Neural cell (in vitro differentiated cells): ENCODE results near the gene OTULINL. TPM values are rescaled to one million over a fixed set of nuclear protein-coding genes. Genes with fewer than 3 reads are reported as not detected.

Experiments
- H2AFZ ChIP-seq: fragments of 200-600, 300-800 bp; sonication (generic), shearing (Covaris generic); 2 replicates; pipeline ENCODE4 v1.6.0; 2014; ENCODE audit warnings: low read depth, mild to moderate bottlenecking, antibody characterized with exemption, low read length, moderate library complexity
- H3F3A ChIP-seq: fragments of 200-600 bp; shearing (Covaris generic); 2 replicates; pipeline ENCODE4 v1.6.1; 2016; ENCODE audit warnings: mild to moderate bottlenecking, moderate library complexity, mixed read lengths, antibody characterized with exemption, low read length; ENCODE audit not compliant: insufficient read depth, poor library complexity, severe bottlenecking
- H3K27ac ChIP-seq: fragments of 200-600, 300-800 bp; sonication (generic), shearing (Covaris generic); 2 replicates; pipeline ENCODE4 v1.5.1; 2014; ENCODE audit warnings: mild to moderate bottlenecking, low read length, moderate library complexity
- H3K27me3 ChIP-seq: fragments of 300-800, 200-600 bp; sonication (generic), shearing (Covaris generic); 2 replicates; pipeline ENCODE4 v1.6.0; 2014; ENCODE audit warnings: mild to moderate bottlenecking, low read depth, low read length, moderate library complexity; ENCODE audit not compliant: insufficient read depth
- H3K36me3 ChIP-seq: fragments of 300-800, 200-600 bp; sonication (generic), shearing (Covaris generic); 2 replicates; pipeline ENCODE4 v1.5.1; 2014; ENCODE audit warnings: mild to moderate bottlenecking, antibody characterized with exemption, low read length, moderate library complexity; ENCODE audit not compliant: insufficient read depth
- H3K4me2 ChIP-seq: fragments of 300-800, 200-600 bp; sonication (generic), shearing (Covaris generic); 2 replicates; pipeline ENCODE4 v1.6.0; 2014; ENCODE audit warnings: mild to moderate bottlenecking, low read length
- H3K4me3 ChIP-seq: fragments of 300-800, 200-600 bp; sonication (generic), shearing (Covaris generic); 2 replicates; pipeline ENCODE4 v1.5.1; 2014; ENCODE audit warnings: mild to moderate bottlenecking, low read length, moderate library complexity
- H3K79me2 ChIP-seq: fragments of 200-600 bp; shearing (Covaris generic); replicated peaks from 2 replicates; pipeline ENCODE4 v1.6.0; 2014; ENCODE audit warnings: mild to moderate bottlenecking, low read length, moderate library complexity; ENCODE audit not compliant: insufficient read depth
- H3K9ac ChIP-seq: fragments of 300-800, 200-600 bp; sonication (generic), shearing (Covaris generic); 2 replicates; pipeline ENCODE4 v1.6.1; 2016; ENCODE audit warnings: mild to moderate bottlenecking, low read length, mixed read lengths
- H3K9me2 ChIP-seq: fragments of 200-600 bp; shearing (Covaris generic); 2 replicates; pipeline ENCODE4 v1.6.1; 2016; ENCODE audit warnings: mild to moderate bottlenecking, low read length, mixed read lengths; ENCODE audit not compliant: insufficient read depth
- H3K9me3 ChIP-seq: fragments of 200-600, 300-800 bp; sonication (generic), shearing (Covaris generic); 2 replicates; pipeline ENCODE4 v1.6.1; 2016; ENCODE audit warnings: mild to moderate bottlenecking, mixed run types, low read length, moderate library complexity, mixed read lengths
- H4K20me1 ChIP-seq: fragments of 200-600 bp; shearing (Covaris generic); 2 replicates; pipeline ENCODE4 v1.6.1; 2016; ENCODE audit warnings: mild to moderate bottlenecking, mixed run types; ENCODE audit not compliant: insufficient read depth
- EP300 ChIP-seq: fragments of 450-650 bp; conservative IDR thresholded peaks from 2 replicates; pipeline ENCODE4 v1.6.1; 2014; ENCODE audit warnings: antibody characterized with exemption, mild to moderate bottlenecking, moderate library complexity; ENCODE audit not compliant: poor library complexity, severe bottlenecking
- EZH2 ChIP-seq: fragments of 200-600, 300-800 bp; shearing (Covaris generic), sonication (generic); IDR thresholded peaks from 2 replicates; pipeline ENCODE4 v1.6.1; 2014; ENCODE audit warnings: antibody characterized with exemption, low read length, borderline replicate concordance, mild to moderate bottlenecking; ENCODE audit not compliant: insufficient read depth, poor library complexity, severe bottlenecking
- MXI1 ChIP-seq: fragments of 450-650 bp; conservative IDR thresholded peaks from 2 replicates; pipeline ENCODE4 v1.6.1; 2014; ENCODE audit warnings: antibody characterized with exemption, mild to moderate bottlenecking; ENCODE audit not compliant: poor library complexity, severe bottlenecking
- POLR2AphosphoS5 ChIP-seq: IDR thresholded peaks from 2 replicates; pipeline ENCODE4 v1.6.1; 2012
- RAD21 ChIP-seq: fragments of 450-650 bp; conservative IDR thresholded peaks from 2 replicates; pipeline ENCODE4 v1.6.1; 2014; ENCODE audit warnings: antibody characterized with exemption, mild to moderate bottlenecking, moderate library complexity
- SMC3 ChIP-seq: fragments of 450-650 bp; conservative IDR thresholded peaks from 2 replicates; pipeline ENCODE4 v1.6.1; 2014; ENCODE audit warnings: antibody characterized with exemption, mild to moderate bottlenecking, moderate library complexity; ENCODE audit not compliant: poor library complexity
- TAF1 ChIP-seq: IDR thresholded peaks from 2 replicates; pipeline ENCODE4 v1.6.1; 2012; ENCODE audit warnings: low read depth
- polyA plus RNA-seq: library from polyadenylated mRNA; depleted of rRNA; stranded (reverse); fragments of >200 nt; gene quantifications from 2 replicates; pipeline ENCODE4 v1.2.3, GENCODE V29; 2014
- TF ChIP-seq, protein P1 (sequence below): fragments of 450-650 bp; IDR thresholded peaks from 2 replicates; pipeline ENCODE4 v1.5.1; 2014; ENCODE audit warnings: antibody characterized with exemption, mild to moderate bottlenecking, moderate library complexity; ENCODE audit not compliant: poor library complexity, severe bottlenecking
- TF ChIP-seq, protein P2 (sequence below): IDR thresholded peaks from 2 replicates; pipeline ENCODE4 v1.6.1; 2012; ENCODE audit warnings: borderline replicate concordance

OTULINL gene
- polyA plus RNA-seq, 1 donor from 2014 or later: 7.2 TPM

DNA sequence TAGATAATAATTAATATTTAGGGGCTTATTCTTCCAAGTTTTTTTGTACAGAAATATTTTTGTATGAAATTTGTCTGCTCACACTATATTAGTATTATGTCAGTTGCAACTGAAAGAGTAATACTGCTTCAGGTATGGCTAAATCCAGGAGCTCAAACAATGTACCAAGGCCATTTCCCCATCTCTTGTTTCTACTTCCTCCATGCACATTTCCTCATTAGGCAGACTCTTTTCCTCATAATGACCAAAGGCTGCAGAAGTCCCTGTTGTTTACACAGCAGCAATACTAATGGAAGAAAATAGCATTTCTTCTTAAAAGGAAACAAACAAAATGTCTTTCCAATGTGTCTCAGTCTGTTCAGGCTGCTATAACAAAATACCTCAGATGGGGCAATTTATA is 9.2 kb upstream of the OTULINL start:
- TF ChIP-seq EZH2 (no peak), TAF1 (no peak), MXI1 (no peak), RAD21 (no peak), POLR2AphosphoS5 (no peak), SMC3 (no peak), EP300 (no peak)
- TF ChIP-seq, protein P1, sequence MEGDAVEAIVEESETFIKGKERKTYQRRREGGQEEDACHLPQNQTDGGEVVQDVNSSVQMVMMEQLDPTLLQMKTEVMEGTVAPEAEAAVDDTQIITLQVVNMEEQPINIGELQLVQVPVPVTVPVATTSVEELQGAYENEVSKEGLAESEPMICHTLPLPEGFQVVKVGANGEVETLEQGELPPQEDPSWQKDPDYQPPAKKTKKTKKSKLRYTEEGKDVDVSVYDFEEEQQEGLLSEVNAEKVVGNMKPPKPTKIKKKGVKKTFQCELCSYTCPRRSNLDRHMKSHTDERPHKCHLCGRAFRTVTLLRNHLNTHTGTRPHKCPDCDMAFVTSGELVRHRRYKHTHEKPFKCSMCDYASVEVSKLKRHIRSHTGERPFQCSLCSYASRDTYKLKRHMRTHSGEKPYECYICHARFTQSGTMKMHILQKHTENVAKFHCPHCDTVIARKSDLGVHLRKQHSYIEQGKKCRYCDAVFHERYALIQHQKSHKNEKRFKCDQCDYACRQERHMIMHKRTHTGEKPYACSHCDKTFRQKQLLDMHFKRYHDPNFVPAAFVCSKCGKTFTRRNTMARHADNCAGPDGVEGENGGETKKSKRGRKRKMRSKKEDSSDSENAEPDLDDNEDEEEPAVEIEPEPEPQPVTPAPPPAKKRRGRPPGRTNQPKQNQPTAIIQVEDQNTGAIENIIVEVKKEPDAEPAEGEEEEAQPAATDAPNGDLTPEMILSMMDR: no peak
- TF ChIP-seq, protein P2, sequence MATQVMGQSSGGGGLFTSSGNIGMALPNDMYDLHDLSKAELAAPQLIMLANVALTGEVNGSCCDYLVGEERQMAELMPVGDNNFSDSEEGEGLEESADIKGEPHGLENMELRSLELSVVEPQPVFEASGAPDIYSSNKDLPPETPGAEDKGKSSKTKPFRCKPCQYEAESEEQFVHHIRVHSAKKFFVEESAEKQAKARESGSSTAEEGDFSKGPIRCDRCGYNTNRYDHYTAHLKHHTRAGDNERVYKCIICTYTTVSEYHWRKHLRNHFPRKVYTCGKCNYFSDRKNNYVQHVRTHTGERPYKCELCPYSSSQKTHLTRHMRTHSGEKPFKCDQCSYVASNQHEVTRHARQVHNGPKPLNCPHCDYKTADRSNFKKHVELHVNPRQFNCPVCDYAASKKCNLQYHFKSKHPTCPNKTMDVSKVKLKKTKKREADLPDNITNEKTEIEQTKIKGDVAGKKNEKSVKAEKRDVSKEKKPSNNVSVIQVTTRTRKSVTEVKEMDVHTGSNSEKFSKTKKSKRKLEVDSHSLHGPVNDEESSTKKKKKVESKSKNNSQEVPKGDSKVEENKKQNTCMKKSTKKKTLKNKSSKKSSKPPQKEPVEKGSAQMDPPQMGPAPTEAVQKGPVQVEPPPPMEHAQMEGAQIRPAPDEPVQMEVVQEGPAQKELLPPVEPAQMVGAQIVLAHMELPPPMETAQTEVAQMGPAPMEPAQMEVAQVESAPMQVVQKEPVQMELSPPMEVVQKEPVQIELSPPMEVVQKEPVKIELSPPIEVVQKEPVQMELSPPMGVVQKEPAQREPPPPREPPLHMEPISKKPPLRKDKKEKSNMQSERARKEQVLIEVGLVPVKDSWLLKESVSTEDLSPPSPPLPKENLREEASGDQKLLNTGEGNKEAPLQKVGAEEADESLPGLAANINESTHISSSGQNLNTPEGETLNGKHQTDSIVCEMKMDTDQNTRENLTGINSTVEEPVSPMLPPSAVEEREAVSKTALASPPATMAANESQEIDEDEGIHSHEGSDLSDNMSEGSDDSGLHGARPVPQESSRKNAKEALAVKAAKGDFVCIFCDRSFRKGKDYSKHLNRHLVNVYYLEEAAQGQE: no peak
- no peaks in the 10 kb centered on the region for H3K27me3 ChIP-seq
- H4K20me1 ChIP-seq: no peaks in the 10 kb centered on the region
- H3K4me3 ChIP-seq: no peak overlapping the region
- H3K9ac ChIP-seq: no peak overlapping the region
- H3K9me3 ChIP-seq: no peaks in the 10 kb centered on the region
- H3K27ac ChIP-seq: no peak overlapping the region
- H3K36me3 ChIP-seq: no peaks in the 10 kb centered on the region
- H3K79me2 ChIP-seq: no peaks in the 10 kb centered on the region
- H2AFZ ChIP-seq: no peak overlapping the region
- no peak overlapping the region for H3K4me2 ChIP-seq
- H3K9me2 ChIP-seq: no peaks in the 10 kb centered on the region
- no peaks in the 10 kb centered on the region for H3F3A ChIP-seq

DNA sequence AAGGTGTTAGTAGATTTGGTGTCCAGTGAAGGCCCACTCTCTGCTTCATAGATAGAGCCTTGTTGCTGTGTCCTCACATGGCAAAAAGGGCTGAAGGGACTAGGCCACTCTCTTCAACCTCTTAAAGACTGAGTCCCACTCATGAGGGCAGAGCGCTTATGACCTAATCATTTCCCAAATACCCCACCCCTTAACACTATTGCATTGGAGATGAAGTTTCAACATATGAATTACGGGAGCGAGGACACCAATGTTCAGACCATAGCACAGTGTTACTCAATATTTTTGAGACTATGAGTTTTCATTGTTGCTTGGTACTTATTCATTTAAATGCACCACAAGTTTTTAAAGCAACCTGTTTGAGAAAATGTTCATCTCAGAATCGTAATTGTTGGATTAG is 8.8 kb upstream of the OTULINL start:
- no peak overlapping the region for H3K9ac ChIP-seq
- H3K4me2 ChIP-seq: no peak overlapping the region
- H3K79me2 ChIP-seq: no peaks in the 10 kb centered on the region
- H4K20me1 ChIP-seq: no peaks in the 10 kb centered on the region
- H2AFZ ChIP-seq: no peak overlapping the region
- no peaks in the 10 kb centered on the region for H3K9me2 ChIP-seq
- H3K27ac ChIP-seq: no peak overlapping the region
- no peak overlapping the region for H3K4me3 ChIP-seq
- H3K36me3 ChIP-seq: no peaks in the 10 kb centered on the region
- H3K9me3 ChIP-seq: no peaks in the 10 kb centered on the region
- H3K27me3 ChIP-seq: no peaks in the 10 kb centered on the region
- H3F3A ChIP-seq: no peaks in the 10 kb centered on the region
- TF ChIP-seq SMC3 (no peak), EP300 (no peak), RAD21 (no peak), EZH2 (no peak), MXI1 (no peak), TAF1 (no peak), POLR2AphosphoS5 (no peak)
- TF ChIP-seq, protein P2: no peak
- TF ChIP-seq, protein P1: no peak
